GM21447 (cell line): ENCODE data around the gene HNRNPUL1.
A peak's percentile ranks its signal among the peaks of the same experiment; 100 is the strongest.

ENCODE experiments used
- ATAC-seq: cut with Tn5 transposase; IDR thresholded peaks from one replicate; pipeline ENCODE4 v1.9.1; 2021; ENCODE audit not compliant: unreplicated experiment

HNRNPUL1 gene

DNA sequence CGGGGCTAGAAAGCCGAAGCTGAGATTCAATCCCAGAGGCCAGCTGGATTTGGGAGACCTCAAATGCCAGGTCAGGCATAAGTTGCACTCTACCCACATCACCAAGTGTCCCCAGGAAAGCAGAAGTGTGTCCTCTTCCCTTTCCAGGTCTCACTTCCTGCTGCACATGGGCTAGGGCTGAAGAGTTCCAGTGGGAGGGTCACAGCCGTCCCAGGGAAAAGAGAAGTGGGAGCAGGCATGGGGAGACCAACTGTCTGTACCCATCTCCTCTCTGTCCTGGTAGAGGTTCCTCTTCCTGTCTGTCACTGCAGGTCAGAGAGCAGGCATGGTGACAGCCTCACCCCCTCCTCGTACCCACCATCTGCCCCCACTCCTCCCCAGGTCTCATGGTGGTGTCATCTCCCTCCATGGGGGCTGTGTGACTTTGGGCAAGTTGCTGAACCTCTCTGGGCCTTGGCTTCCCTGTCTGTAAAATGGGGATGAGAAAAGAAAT, 30.4 kb upstream of the HNRNPUL1 start:
- no peak for ATAC-seq

DNA sequence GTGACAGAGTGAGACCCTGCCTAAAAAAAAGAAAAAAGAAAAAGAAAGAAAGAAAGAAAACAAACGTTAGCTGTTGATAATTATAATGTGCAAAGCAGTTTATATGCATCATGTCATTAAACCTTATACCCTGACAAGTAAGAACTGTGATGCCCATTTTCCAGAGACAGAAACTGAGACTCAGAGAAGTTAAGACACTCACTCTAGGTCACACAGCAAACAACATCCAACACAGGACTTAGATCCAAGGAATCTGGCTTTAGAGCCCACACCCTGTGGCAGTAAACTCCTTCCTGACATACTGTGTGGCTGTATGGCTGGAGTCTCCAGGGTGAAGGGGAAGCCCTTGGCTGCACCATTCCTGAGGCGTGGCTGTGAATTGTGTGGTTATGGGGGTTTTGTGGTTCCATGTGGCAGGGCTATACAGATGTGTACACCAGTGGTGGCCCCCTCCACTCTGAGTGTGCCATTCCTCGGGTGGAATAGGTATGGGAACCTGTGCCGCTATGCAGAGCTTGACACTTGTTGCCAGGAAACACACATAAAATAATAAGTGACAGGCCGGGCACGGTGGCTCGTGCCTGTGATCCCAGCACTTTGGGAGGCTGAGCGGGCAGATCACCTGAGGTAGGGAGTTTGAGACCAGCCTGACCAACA, 29.5 kb upstream of the HNRNPUL1 start:
- ATAC-seq, result no peak

GRCh38 chr19:41235480-41235879, 28.7 kb upstream of the HNRNPUL1 start:
- no peak for ATAC-seq

DNA sequence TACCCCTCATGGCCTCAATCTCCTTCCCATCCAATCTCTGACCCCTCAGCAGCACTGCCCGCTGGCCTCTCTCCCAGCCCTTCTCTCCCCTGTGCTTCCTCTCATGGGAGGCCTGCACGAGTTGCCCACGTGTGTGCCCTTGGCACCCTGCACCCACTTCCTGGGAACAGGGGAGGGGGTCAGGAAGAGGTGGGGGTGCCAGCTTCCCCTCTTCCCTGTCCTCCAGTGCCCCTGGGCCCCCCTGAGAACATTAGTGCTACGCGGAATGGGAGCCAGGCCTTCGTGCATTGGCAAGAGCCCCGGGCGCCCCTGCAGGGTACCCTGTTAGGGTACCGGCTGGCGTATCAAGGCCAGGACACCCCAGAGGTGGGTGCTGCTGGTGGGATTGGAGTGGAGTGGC, 25.9 kb upstream of the HNRNPUL1 start:
- ATAC-seq, result no peak

- ATAC-seq, result no peak
These were observed 24.8 kb upstream of the HNRNPUL1 start for GRCh38 chr19:41239363-41239762.

- no peak for ATAC-seq
These were observed 24.1 kb upstream of the HNRNPUL1 start for GRCh38 chr19:41239961-41240574.

GRCh38 chr19:41241859-41242258, 22.3 kb upstream of the HNRNPUL1 start:
- ATAC-seq, result no peak

- no peak for ATAC-seq
These were observed 20.1 kb upstream of the HNRNPUL1 start for GRCh38 chr19:41244117-41244516.

- no peak for ATAC-seq
These were observed 18.3 kb upstream of the HNRNPUL1 start for GRCh38 chr19:41245843-41246242.

GRCh38 chr19:41248895-41249294, 15.3 kb upstream of the HNRNPUL1 start:
- ATAC-seq, result no peak

GRCh38 chr19:41249707-41250423, 14.3 kb upstream of the HNRNPUL1 start:
- ATAC-seq, result no peak

- no peak for ATAC-seq
These were observed 10.5 kb upstream of the HNRNPUL1 start for GRCh38 chr19:41253660-41254059.

DNA sequence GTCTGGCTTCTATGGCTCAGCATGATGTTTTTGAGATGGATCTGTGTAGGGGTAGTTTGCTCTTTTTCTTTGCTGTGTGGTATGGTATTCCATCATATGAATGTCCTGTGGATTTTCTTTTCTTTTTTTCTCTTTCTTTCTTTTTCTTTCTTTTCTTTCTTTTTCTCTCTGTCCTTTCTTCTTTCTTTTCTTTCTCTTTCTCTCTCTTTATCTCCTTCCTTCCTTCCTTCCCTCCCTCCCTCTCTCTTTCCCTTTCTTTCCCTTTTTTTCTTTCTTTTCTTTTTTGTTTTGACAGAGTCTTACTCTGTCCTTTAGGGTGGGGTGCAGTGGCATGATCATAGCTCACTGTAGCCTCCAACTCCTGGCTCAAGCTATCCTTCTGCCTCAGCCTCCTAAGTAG, 9.0 kb upstream of the HNRNPUL1 start:
- no peak for ATAC-seq

- no peak for ATAC-seq
These were observed 2.5 kb upstream of the HNRNPUL1 start for GRCh38 chr19:41261474-41262190.

DNA sequence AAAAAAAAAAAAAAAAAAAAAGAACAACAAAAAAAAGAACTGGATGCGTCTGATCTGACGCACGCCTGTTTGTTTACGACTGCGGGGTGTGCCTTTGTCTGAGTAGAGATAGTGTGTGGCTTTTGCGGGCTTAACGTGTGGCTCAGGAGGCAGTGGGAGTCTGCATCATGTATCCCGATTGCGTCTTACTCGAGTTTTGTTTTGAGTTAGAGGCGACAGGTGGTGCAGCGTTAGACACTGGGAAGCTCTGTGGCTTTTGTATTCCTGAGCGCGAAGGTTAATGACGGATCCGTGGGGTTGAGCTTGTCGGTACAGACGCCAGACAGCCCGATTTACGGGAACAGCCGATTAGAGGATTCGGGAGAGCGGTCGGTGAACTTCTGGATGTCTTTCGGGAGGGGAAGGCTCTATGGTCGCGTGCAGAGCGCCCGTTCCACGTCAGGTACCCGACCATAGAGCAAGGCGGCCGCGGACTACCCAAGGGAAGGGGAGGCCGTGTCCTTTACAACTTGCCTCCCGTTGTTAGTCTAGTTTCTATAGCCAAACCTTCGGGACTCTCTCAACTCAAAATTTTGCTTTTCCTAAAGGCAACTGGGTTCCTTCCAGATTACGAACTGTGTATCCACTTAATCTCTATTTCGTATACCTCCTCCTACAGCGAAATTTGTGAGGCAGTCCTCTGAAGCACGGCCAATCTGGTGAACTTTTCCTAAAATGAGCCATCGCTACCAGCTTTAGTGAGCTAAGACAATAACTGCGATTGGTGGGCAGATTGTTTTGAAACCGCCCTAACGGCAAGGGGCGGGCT, 926 bp upstream of the HNRNPUL1 start:
- ATAC-seq, result peak; percentile 13

GRCh38 chr19:41264581-41265394, 616 bp downstream of the HNRNPUL1 start:
- ATAC-seq, result no peak

GRCh38 chr19:41265395-41266153, 1.4 kb downstream of the HNRNPUL1 start:
- no peak for ATAC-seq

DNA sequence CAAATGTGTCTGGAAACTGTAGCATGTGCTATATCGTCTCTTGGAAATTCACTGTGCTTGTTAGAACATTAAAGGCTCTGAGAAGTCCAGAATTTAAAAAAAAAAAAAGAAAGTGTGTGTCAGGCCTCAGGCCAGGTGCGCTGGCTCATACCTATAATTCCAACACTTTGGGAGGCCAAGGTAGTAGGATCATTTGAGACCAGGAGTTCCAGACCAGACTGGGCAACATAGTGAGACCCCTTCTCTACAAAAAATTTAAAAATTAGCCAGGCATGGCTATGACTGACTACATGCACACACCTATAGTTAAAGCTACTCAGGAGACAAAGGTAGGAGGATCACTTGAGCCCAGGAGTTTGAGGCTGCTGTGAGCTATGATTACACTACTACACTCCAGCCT, 4.9 kb downstream of the HNRNPUL1 start:
- no peak for ATAC-seq

- no peak for ATAC-seq
These were observed 5.4 kb downstream of the HNRNPUL1 start for GRCh38 chr19:41269571-41269970.
